PC-3 (cell line): ENCODE measurements around the gene MEF2C.

Experiments used
- CTCF ChIP-seq: fragments of 300-600 bp; sonication (generic); conservative IDR thresholded peaks from 2 replicates; pipeline ENCODE4 v1.5.1; 2017; ENCODE audit warnings: antibody characterized with exemption, low read depth, mild to moderate bottlenecking, low read length
- EZH2 ChIP-seq: fragments of 300-600 bp; sonication (generic); IDR thresholded peaks from one replicate; pipeline ENCODE4 v1.6.1; 2017; ENCODE audit warnings: antibody characterized with exemption, mild to moderate bottlenecking, low read length; ENCODE audit not compliant: unreplicated experiment

- TF ChIP-seq CTCF (no peak), EZH2 (no peak)
Measured at GRCh38 chr5:88827997-88828396, 55.0 kb downstream of the MEF2C start.
